K562 (cell line): Measurements from ENCODE around the gene SERBP1.

ENCODE experiments used
- NR2C2 ChIP-seq, 2 experiments: fragments of 200-800 bp in 1 of 2; sonication (Bioruptor generic) in 1 of 2; sonication (generic) in 1 of 2; formaldehyde crosslinking in 1 of 2; IDR thresholded peaks; 2 replicates each; pipeline versions ENCODE4 v1.6.1 to v1.8.0; 2016 to 2022; ENCODE audit warnings: mild to moderate bottlenecking in 1 of 2, missing compliant biosample characterization in 1 of 2, missing genetic modification characterization in 1 of 2, missing genetic modification reagents in 1 of 2
- POLR2A ChIP-seq: fragments of 450-650 bp; conservative IDR thresholded peaks from 2 replicates; pipeline ENCODE4 v1.6.1; 2016
- WHSC1 ChIP-seq: IDR thresholded peaks from one replicate; pipeline ENCODE4 v1.6.1; 2012; ENCODE audit warnings: low read length, control low read depth, inconsistent platforms
- TF ChIP-seq, protein P1 (sequence below), 3 experiments: IDR thresholded peaks in 2 of 3; conservative IDR thresholded peaks in 1 of 3; 2 replicates each; pipeline ENCODE4 v1.5.1; 2011 to 2012; ENCODE audit warnings: low read length in 3 of 3, mild to moderate bottlenecking in 3 of 3, control low read depth in 2 of 3, improper control_type of control experiment in 1 of 3, inconsistent platforms in 1 of 3, low read depth in 1 of 3, mixed read lengths in 1 of 3, moderate library complexity in 1 of 3; ENCODE audit not compliant: insufficient read depth in 2 of 3

DNA sequence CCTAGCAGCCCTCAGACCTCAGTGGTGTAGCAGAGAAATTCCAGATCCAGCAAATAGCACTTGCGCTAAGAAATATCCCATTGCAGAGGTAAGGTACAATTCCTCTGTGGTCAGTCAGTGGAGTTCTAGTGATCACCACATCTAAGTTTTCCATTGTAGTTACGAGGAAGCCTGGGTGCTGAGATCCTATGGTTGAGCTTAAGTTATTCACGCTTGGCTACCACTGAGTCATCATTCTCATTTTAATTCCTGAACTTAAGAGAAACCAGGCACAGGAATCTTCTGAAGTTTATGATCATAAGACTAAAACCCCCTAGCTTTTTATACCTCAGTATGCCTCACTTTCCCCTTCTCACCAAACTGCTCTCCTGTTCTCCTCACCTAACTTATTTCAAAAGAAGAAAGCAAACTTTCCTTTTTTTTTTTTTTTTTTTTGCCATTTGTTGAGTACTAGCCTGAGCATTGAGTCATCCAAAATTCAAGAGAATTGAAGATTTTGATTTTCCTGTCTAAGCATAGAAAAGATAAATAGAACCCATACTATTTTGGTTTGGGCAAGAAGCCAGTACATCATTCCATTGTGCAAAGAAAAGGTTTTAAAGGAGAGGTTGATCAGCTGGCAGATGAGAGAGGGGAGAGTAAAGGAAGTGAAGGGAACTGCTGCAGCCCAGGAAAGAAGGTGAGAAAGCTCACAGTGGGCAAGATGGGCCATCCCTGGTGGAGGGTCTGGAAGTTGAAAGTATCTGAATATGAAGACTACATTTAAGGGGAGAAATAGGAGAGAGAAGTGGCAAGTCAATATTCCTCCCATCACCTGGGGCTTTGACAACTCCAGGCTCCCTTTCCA is 39.9 kb downstream of the SERBP1 start:
- no peak for TF ChIP-seq POLR2A
- TF ChIP-seq, protein P1, sequence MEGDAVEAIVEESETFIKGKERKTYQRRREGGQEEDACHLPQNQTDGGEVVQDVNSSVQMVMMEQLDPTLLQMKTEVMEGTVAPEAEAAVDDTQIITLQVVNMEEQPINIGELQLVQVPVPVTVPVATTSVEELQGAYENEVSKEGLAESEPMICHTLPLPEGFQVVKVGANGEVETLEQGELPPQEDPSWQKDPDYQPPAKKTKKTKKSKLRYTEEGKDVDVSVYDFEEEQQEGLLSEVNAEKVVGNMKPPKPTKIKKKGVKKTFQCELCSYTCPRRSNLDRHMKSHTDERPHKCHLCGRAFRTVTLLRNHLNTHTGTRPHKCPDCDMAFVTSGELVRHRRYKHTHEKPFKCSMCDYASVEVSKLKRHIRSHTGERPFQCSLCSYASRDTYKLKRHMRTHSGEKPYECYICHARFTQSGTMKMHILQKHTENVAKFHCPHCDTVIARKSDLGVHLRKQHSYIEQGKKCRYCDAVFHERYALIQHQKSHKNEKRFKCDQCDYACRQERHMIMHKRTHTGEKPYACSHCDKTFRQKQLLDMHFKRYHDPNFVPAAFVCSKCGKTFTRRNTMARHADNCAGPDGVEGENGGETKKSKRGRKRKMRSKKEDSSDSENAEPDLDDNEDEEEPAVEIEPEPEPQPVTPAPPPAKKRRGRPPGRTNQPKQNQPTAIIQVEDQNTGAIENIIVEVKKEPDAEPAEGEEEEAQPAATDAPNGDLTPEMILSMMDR (IDR thresholded peaks at IDR 0.05 in 2 of 3, conservative IDR thresholded peaks at IDR 0.05 in 1 of 3; ENCODE audit: insufficient read depth in 2 of 3, low read depth in 1 of 3, low read length in 3 of 3) = no peak
- TF ChIP-seq WHSC1 = no peak
- no peak for TF ChIP-seq NR2C2 (CRISPR knock-in tag; IDR thresholded peaks at IDR 0.05)
- no peak for TF ChIP-seq NR2C2 (tag; IDR thresholded peaks at IDR 0.05)
